SK-N-SH (cell line): ENCODE results near the gene CDCP2.

Source experiments
- CTCF ChIP-seq: fragments of 200-600 bp; sonication (generic); IDR thresholded peaks from 2 replicates; pipeline ENCODE4 v1.6.1; 2017; ENCODE audit warnings: antibody characterized with exemption, mild to moderate bottlenecking, moderate library complexity
- ELF1 ChIP-seq: IDR thresholded peaks from 2 replicates; pipeline ENCODE4 v1.4.0; 2012
- EP300 ChIP-seq, 2 experiments: IDR thresholded peaks; 2 replicates each; pipeline versions ENCODE4 v1.4.0 to v1.6.1; 2012; ENCODE audit warnings: borderline replicate concordance in 1 of 2, low read depth in 1 of 2, low read length in 1 of 2
- GABPA ChIP-seq: IDR thresholded peaks from 2 replicates; pipeline ENCODE4 v1.4.0; 2012; ENCODE audit warnings: low read depth, mild to moderate bottlenecking
- MEF2A ChIP-seq: IDR thresholded peaks from 2 replicates; pipeline ENCODE4 v1.4.0; 2012; ENCODE audit warnings: low read depth, borderline replicate concordance
- NRF1 ChIP-seq: IDR thresholded peaks from 2 replicates; pipeline ENCODE4 v1.6.1; 2012; ENCODE audit warnings: low read depth, mild to moderate bottlenecking, low read length
- POLR2AphosphoS5 ChIP-seq: IDR thresholded peaks from 2 replicates; pipeline ENCODE4 v1.6.1; 2012; ENCODE audit warnings: low read depth, low read length
- RAD21 ChIP-seq: IDR thresholded peaks from 2 replicates; pipeline ENCODE4 v1.6.1; 2012; ENCODE audit warnings: mild to moderate bottlenecking, low read length
- REST ChIP-seq: IDR thresholded peaks from 2 replicates; pipeline ENCODE4 v1.6.1; 2012; ENCODE audit warnings: mild to moderate bottlenecking, low read depth, low read length, moderate library complexity
- RXRA ChIP-seq: IDR thresholded peaks from 2 replicates; pipeline ENCODE4 v1.4.0; 2012; ENCODE audit warnings: low read depth, mild to moderate bottlenecking, borderline replicate concordance

GRCh38 chr1:54173681-54174080, 20.9 kb upstream of the CDCP2 start:
- TF ChIP-seq CTCF: no peak
- TF ChIP-seq REST: no peak
- TF ChIP-seq NRF1: no peak
- TF ChIP-seq POLR2AphosphoS5: no peak
- TF ChIP-seq RAD21: no peak
- TF ChIP-seq RXRA: no peak
- TF ChIP-seq ELF1: no peak
- TF ChIP-seq MEF2A: no peak
- TF ChIP-seq GABPA: no peak
- TF ChIP-seq EP300 (IDR thresholded peaks at IDR 0.05; ENCODE audit: borderline replicate concordance in 1 of 2, low read depth in 1 of 2, low read length in 1 of 2): no peak
